Hepatocyte (in vitro differentiated cells): Measurements from ENCODE around the gene NUCB1.
"Not testable (repeated sequence)": the region's sequence is repeated elsewhere in the genome, so short reads cannot be mapped to it uniquely, and the experiment has no call there.

Source experiments
- CTCF ChIP-seq: fragments of 200-600 bp; sonication (generic); IDR thresholded peaks from 2 replicates; pipeline ENCODE4 v1.5.1; 2016; ENCODE audit warnings: antibody characterized with exemption, mild to moderate bottlenecking; ENCODE audit not compliant: poor library complexity
- EZH2 ChIP-seq: fragments of 200-600 bp; sonication (generic); IDR thresholded peaks from 2 replicates; pipeline ENCODE4 v1.6.1; 2016; ENCODE audit warnings: antibody characterized with exemption, mild to moderate bottlenecking, borderline replicate concordance

DNA sequence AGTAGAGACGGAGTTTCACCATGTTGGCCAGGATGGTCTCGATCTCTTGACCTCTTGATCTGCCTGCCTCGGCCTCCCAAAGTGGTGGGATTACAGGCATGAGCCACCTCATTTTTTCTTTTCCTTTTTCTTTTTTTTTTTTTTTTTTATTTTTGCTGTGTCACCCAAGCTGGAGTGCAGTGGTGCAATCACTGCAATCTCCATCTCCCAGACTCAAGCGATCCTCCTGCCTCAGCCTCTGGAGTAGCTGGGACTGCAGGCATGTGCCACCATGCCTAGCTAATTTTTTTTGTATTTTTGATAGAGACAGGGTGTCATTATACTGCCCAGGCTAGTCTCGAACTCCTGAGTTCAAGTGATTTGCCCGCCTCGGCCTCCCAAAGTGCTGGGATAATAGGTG is 2.2 kb downstream of the NUCB1 start:
- not testable (repeated sequence) for TF ChIP-seq CTCF, EZH2
